ENCODE results near the gene APBA3.

APBA3 gene

DNA sequence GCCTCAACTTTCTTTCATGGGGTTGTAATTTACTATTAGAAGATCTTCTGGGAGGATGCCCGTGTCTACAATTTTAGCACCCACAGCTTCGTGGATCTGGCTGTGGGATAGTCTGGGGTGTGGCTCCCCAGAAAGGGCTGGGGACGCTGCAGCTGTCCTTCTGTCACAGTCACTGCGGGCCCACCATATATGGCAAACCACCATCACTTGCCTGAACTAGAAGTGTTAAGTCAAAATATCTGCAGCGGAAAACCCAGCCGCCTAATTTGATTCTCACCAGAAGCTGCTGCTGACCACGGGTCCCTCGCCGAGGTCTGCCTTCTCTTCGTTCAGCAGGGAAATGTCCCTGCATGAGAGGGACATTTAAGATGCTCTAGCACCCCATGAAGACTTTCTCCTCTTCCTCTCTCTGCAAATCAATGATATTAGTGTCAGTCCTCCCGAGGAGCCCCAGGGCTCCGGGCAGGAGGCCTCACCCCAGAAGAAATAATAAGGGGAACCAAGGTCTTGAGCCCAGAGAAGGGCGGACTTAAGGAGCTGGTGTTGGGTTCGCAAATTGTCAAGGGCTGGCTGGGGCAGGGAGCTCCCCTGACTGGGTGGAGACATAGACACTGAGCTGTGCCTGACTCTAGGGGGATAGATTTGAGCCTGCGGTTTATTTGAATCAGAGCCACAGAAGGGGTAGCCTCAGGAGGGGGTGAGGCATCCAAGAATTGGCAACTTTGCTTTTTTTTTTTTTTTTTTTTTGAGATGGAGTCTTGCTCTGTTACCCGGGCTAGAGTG, 27.7 kb upstream of the APBA3 start:
- H3K27me3 ChIP-seq (ENCODE audit: control insufficient read depth, insufficient read depth, low read length, poor library complexity, severe bottlenecking) = peaks cover 27% of the 10 kb centered on the region
- no peaks in the 10 kb centered on the region for H3K4me1 ChIP-seq (ENCODE audit: control insufficient read depth, insufficient read depth, low read length)
- no peaks in the 10 kb centered on the region for H3K9me3 ChIP-seq (ENCODE audit: control insufficient read depth, low read length)
- no peak overlapping the region for H3K4me3 ChIP-seq (ENCODE audit: insufficient read depth, low read depth, low read length)
- H3K36me3 ChIP-seq (ENCODE audit: control insufficient read depth, insufficient read depth, low read length) = no peaks in the 10 kb centered on the region
- 69 to 71% methylated on average over 15 to 16 of the region's 16 CpGs for WGBS, 2 experiments
- H3K27ac ChIP-seq (ENCODE audit: insufficient read depth, low read depth, low read length, poor library complexity, severe bottlenecking) = no peak overlapping the region

DNA sequence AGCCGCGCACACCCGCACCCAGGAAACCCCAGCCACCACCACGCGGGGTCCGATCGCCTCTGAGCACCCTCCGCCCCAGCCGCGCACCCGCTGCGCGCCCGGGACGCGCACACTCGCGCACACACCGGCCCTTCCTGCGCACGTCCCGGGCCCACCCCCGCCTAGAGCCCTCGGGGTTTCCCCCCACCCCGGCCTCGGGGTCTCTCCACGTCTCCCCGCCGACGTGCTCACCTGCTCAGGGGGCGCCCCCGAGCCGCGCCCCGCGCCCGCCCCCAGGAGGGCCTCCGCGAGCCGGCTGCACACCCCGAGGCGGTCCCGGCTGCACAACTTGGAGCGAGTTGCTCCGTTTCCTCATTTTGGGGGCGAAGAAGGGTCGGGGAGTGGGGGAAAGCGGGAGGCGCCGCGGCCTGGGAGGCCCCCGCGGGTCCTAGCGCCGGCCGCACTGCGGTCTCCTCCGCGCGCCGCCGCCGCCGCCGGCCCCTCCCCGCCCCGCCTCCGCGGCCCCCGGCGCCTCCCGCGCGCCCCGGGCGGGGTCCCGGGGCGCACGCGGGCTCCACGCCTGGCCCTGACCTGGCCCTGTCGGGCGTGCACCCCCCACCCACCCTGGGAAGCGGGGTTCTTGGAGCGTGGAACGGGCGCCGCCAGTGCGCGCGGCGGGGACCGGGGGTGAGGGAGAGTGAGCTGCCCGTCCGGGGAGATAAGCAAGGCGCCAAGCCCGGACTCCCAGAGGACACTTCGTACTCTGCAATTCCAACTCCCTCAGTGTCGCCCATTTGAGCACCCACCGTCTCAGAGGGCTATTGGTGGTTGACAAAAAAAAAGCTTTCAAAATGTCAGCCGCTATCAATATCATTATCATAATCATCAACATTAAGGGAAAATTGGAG, 24.7 kb upstream of the APBA3 start, which contains the start of gene MATK:
TSS of gene MATK (minus strand) at position 444 of the 887 bp plus-strand sequence. CDS start 1,246 bp downstream, outside the sequence.
- Histone ChIP-seq H3K4me3 (ENCODE audit: insufficient read depth, low read depth, low read length) (peak within 1 kb of the TSS; percentile 42), H3K4me1 (ENCODE audit: control insufficient read depth, insufficient read depth, low read length) (no peaks in the 10 kb centered on the region), H3K36me3 (ENCODE audit: control insufficient read depth, insufficient read depth, low read length) (no peaks in the 10 kb centered on the region), H3K27me3 (ENCODE audit: control insufficient read depth, insufficient read depth, low read length, poor library complexity, severe bottlenecking) (peaks cover 37% of the 10 kb centered on the region), H3K27ac (ENCODE audit: insufficient read depth, low read depth, low read length, poor library complexity, severe bottlenecking) (no peak within 1 kb of the TSS), H3K9me3 (ENCODE audit: control insufficient read depth, low read length) (no peaks in the 10 kb centered on the region)
- 7 to 8% methylated on average over 101 of the region's 101 CpGs for WGBS, 2 experiments

DNA sequence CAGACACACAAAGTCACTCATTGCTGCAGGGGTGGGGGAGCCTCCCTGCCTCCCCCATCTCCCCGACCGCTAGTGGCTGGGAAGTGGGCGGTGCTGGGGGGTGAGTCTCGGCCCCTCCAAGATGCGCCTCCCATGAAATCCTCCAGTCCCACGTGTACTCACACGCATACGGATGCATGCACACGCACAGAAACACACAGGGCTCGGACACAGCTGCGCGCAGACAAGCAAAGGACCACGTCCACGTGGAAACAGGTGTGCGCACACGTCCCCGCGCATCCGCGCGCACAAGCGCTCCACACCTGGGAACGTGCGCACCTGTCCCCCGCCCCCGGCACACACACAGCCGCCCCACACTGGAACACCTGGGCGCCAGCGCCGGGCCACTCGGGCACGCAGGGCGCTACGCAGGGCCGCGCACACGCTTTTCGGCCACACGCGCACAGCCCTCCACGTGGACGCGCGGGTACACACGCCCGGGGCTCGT, 24.0 kb upstream of the APBA3 start:
- 4 to 5% methylated on average over 47 of the region's 47 CpGs for WGBS, 2 experiments
- no peaks in the 10 kb centered on the region for H3K36me3 ChIP-seq (ENCODE audit: control insufficient read depth, insufficient read depth, low read length)
- H3K4me1 ChIP-seq (ENCODE audit: control insufficient read depth, insufficient read depth, low read length) = no peaks in the 10 kb centered on the region
- no peak overlapping the region for H3K27ac ChIP-seq (ENCODE audit: insufficient read depth, low read depth, low read length, poor library complexity, severe bottlenecking)
- peak overlapping the region; percentile 42 for H3K4me3 ChIP-seq (ENCODE audit: insufficient read depth, low read depth, low read length)
- peaks cover 37% of the 10 kb centered on the region for H3K27me3 ChIP-seq (ENCODE audit: control insufficient read depth, insufficient read depth, low read length, poor library complexity, severe bottlenecking)
- H3K9me3 ChIP-seq (ENCODE audit: control insufficient read depth, low read length) = no peaks in the 10 kb centered on the region

DNA sequence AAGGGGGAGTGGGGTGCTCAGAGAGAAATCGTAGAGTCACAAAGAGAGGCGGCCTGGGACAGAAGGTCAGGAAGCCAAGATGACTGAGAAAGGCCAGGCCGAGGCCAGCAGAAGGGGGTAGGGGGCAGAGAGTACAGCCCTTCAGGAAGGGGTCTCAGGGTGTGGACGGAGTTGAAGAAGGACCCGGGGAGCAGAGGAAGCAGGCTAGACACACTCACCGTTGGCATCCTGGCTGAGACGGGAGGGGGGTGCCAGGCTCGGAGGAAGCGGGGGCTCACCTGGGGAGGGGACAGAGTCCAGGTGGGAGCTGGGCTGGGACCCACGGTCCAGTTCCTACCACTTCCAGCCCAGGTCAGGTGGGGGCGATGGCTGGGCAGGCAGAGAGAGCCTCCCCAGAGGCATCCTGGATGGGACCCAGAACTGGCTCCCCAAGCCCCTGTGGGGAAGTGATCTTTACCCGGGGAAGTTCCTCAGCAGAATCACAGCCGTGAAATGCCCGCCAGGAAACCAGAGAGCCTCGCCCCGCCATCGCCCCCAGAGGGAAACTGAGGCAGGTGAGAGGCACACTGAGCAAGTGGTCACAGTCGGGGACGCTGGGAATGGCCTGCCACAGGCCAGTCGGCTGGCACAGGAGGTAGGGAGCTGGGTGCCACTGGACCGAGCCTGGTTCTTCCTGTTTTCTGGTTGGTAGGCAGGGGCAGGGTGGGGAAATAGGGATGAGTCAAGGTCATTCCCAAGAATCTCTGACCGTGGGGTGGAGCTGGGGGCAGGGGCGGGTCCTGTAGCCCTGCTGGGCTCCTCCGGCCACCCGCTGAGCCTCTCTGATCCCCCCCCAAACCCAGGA, 23.3 kb upstream of the APBA3 start:
- Histone ChIP-seq H3K36me3 (ENCODE audit: control insufficient read depth, insufficient read depth, low read length) (no peaks in the 10 kb centered on the region), H3K4me3 (ENCODE audit: insufficient read depth, low read depth, low read length) (no peak overlapping the region), H3K27me3 (ENCODE audit: control insufficient read depth, insufficient read depth, low read length, poor library complexity, severe bottlenecking) (peaks cover 37% of the 10 kb centered on the region), H3K4me1 (ENCODE audit: control insufficient read depth, insufficient read depth, low read length) (no peaks in the 10 kb centered on the region), H3K9me3 (ENCODE audit: control insufficient read depth, low read length) (no peaks in the 10 kb centered on the region), H3K27ac (ENCODE audit: insufficient read depth, low read depth, low read length, poor library complexity, severe bottlenecking) (no peak overlapping the region)
- WGBS, 2 experiments = 34 to 35% methylated on average over 25 of the region's 25 CpGs

DNA sequence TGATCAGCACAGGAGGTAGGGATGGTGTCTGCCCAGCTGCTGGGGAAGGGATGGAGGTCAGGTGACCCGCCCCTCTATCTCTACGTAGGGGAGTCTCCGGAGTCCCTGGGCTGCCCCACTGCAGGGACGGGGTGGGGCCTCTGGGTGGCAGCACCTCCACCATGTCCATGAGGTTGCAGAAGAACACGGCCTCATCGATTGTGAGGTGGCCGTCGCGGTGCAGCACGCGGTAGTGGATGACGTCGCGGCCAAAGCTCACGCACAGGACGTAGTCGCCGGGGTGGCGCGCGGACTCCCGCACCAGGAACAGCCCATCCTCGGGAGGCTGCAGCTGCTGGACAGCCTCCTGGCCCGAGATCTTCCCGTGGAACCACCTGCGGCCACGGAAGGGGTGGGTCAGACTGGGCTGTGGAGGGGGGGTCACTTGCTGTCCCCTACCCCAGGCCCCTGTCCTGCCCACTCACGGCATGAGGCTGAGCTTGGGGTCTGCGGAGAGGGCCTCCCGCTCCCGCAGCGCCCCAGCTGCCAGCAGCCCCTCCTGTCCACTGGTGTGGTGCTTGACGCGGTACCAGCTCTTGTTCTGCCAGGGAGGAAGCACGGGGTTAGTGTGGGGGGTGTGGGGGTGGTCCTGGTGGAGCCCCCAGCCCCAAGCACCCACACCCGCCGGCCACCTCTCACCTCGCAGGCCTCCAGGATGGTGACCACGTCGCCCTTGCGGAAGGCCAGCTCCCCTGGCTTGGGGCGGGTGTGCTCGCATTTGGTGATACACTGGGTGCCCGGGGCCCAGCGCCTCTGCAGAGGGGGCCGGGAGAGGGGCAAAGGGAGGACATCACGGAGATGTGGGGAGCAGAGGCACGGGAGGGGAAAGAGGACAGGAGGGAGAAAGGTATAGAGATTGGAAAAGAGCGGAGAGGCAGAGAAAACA, 22.4 kb upstream of the APBA3 start:
- 64 to 65% methylated on average over 49 of the region's 49 CpGs for WGBS, 2 experiments
- Histone ChIP-seq H3K4me3 (ENCODE audit: insufficient read depth, low read depth, low read length) (no peak overlapping the region), H3K9me3 (ENCODE audit: control insufficient read depth, low read length) (no peaks in the 10 kb centered on the region), H3K4me1 (ENCODE audit: control insufficient read depth, insufficient read depth, low read length) (no peaks in the 10 kb centered on the region), H3K27me3 (ENCODE audit: control insufficient read depth, insufficient read depth, low read length, poor library complexity, severe bottlenecking) (peaks cover 37% of the 10 kb centered on the region), H3K36me3 (ENCODE audit: control insufficient read depth, insufficient read depth, low read length) (no peaks in the 10 kb centered on the region), H3K27ac (ENCODE audit: insufficient read depth, low read depth, low read length, poor library complexity, severe bottlenecking) (no peak overlapping the region)

DNA sequence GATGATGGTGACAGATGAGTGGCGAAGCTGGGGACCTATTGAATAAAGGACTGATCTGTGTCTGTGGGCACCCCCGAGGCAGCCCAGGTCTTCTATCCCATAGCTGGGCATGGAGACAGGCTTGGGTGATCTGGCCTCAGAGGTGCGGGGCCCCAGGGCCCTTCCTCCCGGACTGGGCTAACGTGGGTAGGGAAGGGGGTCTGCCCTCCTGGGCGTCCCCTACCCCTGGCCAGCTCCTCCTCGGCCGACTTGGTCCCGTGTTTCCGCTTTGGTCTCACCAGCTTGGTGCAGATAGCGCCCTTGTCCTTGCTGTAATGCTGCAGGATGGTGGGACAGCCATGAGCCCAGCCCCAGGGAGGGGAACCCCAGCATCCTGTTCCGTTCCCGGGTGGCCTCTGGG, 21.4 kb upstream of the APBA3 start:
- H3K27me3 ChIP-seq (ENCODE audit: control insufficient read depth, insufficient read depth, low read length, poor library complexity, severe bottlenecking) = peaks cover 37% of the 10 kb centered on the region
- H3K4me1 ChIP-seq (ENCODE audit: control insufficient read depth, insufficient read depth, low read length) = no peaks in the 10 kb centered on the region
- no peaks in the 10 kb centered on the region for H3K9me3 ChIP-seq (ENCODE audit: control insufficient read depth, low read length)
- no peaks in the 10 kb centered on the region for H3K36me3 ChIP-seq (ENCODE audit: control insufficient read depth, insufficient read depth, low read length)
- H3K27ac ChIP-seq (ENCODE audit: insufficient read depth, low read depth, low read length, poor library complexity, severe bottlenecking) = no peak overlapping the region
- 91 to 94% methylated on average over 13 of the region's 13 CpGs for WGBS, 2 experiments
- H3K4me3 ChIP-seq (ENCODE audit: insufficient read depth, low read depth, low read length) = no peak overlapping the region

DNA sequence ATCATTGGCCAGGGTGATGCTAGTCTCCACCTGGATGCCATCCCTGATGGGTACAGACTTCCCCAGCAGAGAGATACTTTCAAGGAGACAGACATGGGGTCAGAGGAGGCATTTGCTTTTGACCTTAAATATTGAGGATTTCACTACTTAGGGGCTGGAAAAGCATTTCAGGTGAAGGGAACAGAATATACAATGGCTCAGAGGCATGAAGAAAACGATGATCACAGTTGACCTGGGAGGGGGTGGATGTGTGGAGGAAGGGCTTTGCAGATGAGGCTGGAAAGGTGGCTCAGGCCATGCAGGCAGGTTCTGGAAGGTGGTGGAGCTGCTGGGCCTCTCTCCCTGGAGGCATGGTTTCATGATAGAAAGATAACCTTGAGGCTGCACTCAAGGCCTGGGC, 20.8 kb upstream of the APBA3 start:
- Histone ChIP-seq H3K27ac (ENCODE audit: insufficient read depth, low read depth, low read length, poor library complexity, severe bottlenecking) (no peak overlapping the region), H3K27me3 (ENCODE audit: control insufficient read depth, insufficient read depth, low read length, poor library complexity, severe bottlenecking) (peaks cover 37% of the 10 kb centered on the region), H3K4me1 (ENCODE audit: control insufficient read depth, insufficient read depth, low read length) (no peaks in the 10 kb centered on the region), H3K9me3 (ENCODE audit: control insufficient read depth, low read length) (no peaks in the 10 kb centered on the region), H3K4me3 (ENCODE audit: insufficient read depth, low read depth, low read length) (no peak overlapping the region), H3K36me3 (ENCODE audit: control insufficient read depth, insufficient read depth, low read length) (no peaks in the 10 kb centered on the region)
- WGBS, 2 experiments = 89 to 100% methylated on average over 1 of the region's 1 CpG

DNA sequence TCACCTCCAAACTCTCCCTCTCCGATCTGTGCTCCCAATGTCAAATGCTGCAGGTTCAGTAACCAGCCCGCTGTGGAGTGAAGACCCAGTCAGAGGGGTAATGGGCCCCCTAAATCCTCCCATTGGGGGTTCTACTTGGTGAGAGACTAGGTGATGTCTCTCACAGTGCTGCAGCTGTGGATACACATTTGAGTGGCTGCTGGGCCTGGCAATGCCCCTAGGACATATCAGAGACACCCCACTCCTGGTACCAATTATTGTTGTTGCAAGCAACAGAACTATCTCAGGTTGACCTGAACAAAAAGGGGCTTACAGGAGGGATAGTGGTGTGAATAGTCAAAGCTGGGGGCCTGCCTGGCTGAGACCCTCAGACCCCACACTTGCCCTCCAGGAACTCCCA, 20.1 kb upstream of the APBA3 start:
- WGBS, 2 experiments = 90 to 92% methylated on average over 2 of the region's 2 CpGs
- peaks cover 32% of the 10 kb centered on the region for H3K27me3 ChIP-seq (ENCODE audit: control insufficient read depth, insufficient read depth, low read length, poor library complexity, severe bottlenecking)

DNA sequence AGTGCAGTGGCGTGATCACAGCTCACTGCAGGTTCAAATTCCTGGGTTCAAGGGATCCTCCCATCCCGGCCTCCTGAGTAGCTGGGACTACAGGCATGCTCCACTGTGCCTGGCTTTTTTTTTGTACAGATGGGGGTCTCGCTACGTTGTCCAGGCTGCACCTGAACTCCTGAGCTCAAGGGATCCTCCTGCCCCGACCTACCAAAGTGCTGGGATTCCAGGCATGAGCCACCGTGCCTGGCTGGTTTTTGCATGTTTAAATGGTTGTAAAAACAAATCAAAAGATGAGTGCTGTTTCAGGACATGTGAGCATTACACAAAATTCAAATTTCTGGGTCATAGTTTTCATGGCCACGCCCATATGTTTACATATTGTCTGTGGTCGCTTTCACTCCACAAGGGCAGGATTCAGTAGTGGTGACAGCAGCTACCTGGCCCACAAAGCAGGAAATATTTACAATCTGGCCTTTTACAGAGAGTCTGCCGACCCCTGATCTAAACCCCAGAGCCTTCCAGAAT, 19.4 kb upstream of the APBA3 start:
- WGBS, 2 experiments = 92 to 94% methylated on average over 9 of the region's 9 CpGs
- H3K36me3 ChIP-seq (ENCODE audit: control insufficient read depth, insufficient read depth, low read length) = no peaks in the 10 kb centered on the region
- H3K9me3 ChIP-seq (ENCODE audit: control insufficient read depth, low read length) = no peaks in the 10 kb centered on the region
- peaks cover 26% of the 10 kb centered on the region for H3K27me3 ChIP-seq (ENCODE audit: control insufficient read depth, insufficient read depth, low read length, poor library complexity, severe bottlenecking)
- H3K27ac ChIP-seq (ENCODE audit: insufficient read depth, low read depth, low read length, poor library complexity, severe bottlenecking) = no peak overlapping the region
- no peak overlapping the region for H3K4me3 ChIP-seq (ENCODE audit: insufficient read depth, low read depth, low read length)
- no peaks in the 10 kb centered on the region for H3K4me1 ChIP-seq (ENCODE audit: control insufficient read depth, insufficient read depth, low read length)

More for the DNA sequence above, 20.1 kb upstream of the APBA3 start:
- no peaks in the 10 kb centered on the region for H3K4me1 ChIP-seq (ENCODE audit: control insufficient read depth, insufficient read depth, low read length)
- H3K4me3 ChIP-seq (ENCODE audit: insufficient read depth, low read depth, low read length) = no peak overlapping the region
- no peaks in the 10 kb centered on the region for H3K36me3 ChIP-seq (ENCODE audit: control insufficient read depth, insufficient read depth, low read length)
- no peak overlapping the region for H3K27ac ChIP-seq (ENCODE audit: insufficient read depth, low read depth, low read length, poor library complexity, severe bottlenecking)
- H3K9me3 ChIP-seq (ENCODE audit: control insufficient read depth, low read length) = no peaks in the 10 kb centered on the region

All from ectodermal cell (in vitro differentiated cells).